Breast epithelium (tissue), 3 donors: ENCODE measurements around the gene ABCA13.

Experiments
- POLR2A ChIP-seq: fragments of 450-650 bp; IDR thresholded peaks from one replicate; pipeline ENCODE4 v1.6.1; 2016; ENCODE audit warnings: antibody characterized with exemption, mild to moderate bottlenecking, moderate library complexity
- TF ChIP-seq, protein P1 (sequence below), 3 donors: fragments of 450-650 bp; IDR thresholded peaks; one replicate each; pipeline ENCODE4 v1.5.1; 2016 to 2017; ENCODE audit warnings: antibody characterized with exemption in 3 of 3, mild to moderate bottlenecking in 3 of 3, moderate library complexity in 3 of 3

DNA sequence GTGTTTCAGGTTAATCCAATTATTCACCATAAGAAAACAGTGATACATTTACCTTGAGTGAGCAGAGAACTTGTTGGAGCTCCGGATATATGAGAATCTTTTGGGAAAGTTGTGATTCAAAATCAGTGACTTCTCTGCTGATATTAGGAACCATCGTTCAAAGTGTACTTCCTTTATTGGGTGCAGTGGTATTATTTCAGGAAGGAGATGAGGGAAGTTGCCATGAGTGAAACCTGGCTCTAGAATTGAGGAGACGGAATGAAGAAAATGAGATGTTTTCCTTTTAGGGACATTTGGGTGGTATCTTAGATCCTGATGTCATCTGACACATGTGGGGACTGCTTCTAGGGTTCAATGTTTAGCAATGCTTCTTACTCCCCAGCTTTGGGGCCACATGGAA, 343.9 kb downstream of the ABCA13 start:
- TF ChIP-seq, protein P1, sequence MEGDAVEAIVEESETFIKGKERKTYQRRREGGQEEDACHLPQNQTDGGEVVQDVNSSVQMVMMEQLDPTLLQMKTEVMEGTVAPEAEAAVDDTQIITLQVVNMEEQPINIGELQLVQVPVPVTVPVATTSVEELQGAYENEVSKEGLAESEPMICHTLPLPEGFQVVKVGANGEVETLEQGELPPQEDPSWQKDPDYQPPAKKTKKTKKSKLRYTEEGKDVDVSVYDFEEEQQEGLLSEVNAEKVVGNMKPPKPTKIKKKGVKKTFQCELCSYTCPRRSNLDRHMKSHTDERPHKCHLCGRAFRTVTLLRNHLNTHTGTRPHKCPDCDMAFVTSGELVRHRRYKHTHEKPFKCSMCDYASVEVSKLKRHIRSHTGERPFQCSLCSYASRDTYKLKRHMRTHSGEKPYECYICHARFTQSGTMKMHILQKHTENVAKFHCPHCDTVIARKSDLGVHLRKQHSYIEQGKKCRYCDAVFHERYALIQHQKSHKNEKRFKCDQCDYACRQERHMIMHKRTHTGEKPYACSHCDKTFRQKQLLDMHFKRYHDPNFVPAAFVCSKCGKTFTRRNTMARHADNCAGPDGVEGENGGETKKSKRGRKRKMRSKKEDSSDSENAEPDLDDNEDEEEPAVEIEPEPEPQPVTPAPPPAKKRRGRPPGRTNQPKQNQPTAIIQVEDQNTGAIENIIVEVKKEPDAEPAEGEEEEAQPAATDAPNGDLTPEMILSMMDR (IDR thresholded peaks at IDR 0.05) = no peak
- no peak for TF ChIP-seq POLR2A
